Fibroblast of skin of right biceps (primary cell): ENCODE results near the gene POP4.
"Not testable (repeated sequence)": the region's sequence is repeated elsewhere in the genome, so short reads cannot be mapped to it uniquely, and the experiment has no call there.

Experiments used
- DNase-seq: peaks from one replicate; pipeline ENCODE4 v3.0.0-alpha.2; 2013

The POP4 gene

DNA sequence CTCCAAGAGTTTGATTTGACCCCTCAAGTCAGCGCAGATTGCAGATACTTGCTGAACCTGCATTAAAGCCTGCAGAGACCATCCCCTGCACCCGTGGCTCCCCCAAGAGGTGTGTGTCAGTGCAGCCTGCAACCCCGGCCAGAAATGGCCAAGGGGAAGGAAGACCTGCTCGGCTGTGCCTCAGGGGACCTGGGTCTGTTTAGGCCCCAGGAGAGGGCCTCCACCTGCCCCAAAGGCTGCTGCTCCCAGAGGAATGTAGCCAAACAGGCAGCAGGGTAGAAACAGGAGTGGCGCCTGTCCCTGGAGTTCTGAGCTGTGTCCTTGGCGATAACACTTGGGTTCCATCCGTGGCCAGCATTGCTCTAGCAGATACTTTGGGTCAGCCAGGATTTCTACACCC is 8.0 kb downstream of the POP4 start:
- DNase-seq, result no peak

DNA sequence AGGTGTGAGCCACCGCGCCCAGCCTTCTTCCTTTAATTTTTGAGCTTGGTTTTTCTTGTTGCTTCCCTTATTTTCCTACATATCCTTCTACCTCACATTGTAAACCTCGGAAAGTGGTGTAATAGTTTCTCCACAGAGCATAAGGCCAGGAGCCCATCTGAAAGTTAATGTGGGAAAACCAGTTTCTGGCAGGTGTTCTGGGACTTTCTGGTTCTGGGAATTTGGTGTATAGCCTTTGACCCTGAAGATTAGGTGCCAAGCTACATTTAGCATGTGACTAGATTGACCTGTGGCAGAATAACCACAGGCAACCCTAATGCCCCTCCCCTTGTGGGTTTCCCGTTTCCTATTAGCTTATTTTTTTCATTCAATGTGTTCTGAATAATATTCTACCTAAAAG is 8.7 kb downstream of the POP4 start:
- DNase-seq, result no peak

DNA sequence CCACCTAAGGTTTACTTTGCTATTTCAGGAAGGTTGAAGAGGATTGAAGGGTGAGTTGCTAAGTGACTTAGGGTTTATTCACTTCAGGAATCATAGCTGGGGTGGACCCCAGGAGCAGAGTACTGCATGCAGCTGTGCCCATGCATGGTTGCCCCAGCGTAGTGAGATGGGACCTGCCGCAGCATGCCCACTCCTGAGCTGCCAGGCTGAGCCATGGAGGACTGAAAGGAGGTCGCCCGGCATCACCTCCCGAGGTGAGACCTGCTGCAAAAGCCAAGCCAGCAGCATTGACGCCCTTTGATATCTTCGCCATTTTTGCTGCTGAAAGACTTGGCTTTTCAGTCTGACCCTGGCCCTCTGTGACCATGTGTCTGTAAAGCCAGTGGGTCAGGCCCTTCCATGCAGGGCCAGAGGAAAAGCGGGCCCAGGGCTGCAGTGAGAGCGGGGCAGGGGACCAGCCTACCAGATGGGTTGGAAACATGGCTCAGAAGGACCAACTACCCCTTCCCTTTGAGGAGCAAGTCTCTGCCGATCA is 9.9 kb downstream of the POP4 start:
- no peak for DNase-seq

DNA sequence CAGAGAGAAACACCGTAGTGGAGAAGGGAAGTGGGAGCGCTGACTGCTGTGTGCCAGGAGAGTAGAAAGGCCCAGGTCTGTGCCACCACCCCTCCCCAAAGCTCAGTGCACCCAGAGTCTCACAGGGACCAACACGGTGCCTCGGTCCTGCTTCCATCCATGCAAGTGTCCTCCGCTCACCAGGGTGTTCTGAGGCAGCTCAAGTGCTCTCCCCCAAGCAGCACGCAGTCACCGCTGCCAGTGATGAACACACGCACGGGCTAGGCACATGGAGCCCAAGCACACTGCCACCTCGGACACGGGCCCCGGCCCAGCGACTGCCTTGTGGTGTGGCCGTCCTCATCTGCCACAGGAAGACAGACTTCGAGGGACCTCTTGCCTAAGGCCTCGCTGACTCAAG is 10.5 kb downstream of the POP4 start:
- DNase-seq, result no peak

DNA sequence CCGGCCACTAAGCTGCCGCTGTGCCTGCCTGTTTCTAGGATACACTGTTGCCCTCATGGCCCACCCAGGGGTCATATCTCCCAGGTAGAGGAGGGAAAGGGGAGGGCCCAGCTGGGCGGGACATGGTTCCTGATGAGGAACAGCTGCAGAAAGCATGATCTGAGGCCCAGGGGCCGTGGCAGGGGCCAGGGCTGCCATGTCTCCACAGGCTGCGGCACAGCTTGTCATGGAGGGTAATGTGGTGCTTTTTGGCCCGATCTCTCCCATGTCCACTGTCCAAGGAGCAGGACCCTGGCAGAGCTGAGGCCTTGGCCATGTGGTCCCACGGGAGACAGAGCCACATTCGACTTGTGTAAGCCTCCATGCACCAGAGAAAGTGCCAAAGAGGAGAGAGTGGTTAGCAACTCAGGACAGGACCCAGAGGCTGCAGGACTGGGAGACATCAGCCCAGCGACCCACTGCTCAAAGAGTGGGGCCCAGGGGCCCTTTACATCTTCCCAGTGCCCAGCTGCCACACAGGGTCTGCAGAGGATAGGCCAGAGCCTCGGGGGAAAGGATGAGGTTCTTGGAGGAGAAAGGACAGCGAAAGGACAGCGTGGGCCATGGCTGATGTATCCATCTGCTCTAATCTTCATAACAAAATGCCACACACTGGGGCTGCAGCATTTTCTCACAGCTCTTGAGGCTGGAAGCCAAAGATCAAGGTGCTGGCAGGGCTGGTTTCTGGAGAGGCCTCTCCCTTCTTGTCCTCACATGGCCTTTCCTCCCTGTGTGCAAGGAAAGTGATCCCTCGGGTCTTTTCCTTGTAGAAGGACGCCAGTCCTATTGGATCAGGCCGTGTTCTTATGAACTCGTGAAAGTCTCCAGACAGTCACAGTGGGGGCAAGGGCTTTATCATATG is 11.5 kb downstream of the POP4 start:
- DNase-seq, result no peak

DNA sequence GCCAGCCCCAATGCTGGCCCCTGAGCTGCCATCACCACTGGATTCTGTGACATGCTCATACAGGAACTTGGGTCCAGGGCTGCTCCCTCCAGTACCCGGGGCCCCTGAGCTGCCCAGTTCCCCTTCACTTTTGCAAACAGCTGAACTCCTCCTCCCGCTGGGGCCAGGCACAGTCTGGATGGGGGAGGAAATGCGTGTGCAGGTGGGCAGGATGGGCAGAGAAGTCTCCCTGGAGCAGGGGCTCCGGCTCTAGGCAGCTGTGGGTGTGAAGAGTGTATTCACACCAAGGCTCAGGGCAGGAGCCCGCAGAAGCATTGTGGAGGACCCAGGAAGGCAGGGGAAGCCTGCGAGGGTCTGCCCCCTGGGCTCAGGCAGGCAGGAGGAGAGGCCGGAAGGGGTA is 12.4 kb downstream of the POP4 start:
- DNase-seq, result no peak

DNA sequence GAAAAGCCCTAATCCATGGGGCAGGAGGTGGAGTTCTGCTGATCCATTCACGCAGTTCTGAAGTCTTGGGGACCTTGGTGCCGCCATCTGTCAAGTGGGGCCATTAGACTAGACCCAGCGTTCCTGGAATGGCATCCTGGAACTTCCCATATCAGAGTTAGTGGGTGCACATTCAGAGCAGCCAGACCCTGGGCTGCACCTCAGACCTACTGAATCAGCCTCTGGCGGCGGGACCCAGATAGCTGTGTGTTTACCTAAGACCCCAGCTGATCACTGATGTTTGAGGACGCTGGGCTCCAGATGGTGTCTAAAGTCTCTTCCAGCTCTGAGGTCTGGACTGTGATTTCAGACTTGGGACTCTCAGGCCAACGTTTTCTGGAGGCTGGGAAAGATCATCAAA is 12.8 kb downstream of the POP4 start:
- DNase-seq, result no peak

DNA sequence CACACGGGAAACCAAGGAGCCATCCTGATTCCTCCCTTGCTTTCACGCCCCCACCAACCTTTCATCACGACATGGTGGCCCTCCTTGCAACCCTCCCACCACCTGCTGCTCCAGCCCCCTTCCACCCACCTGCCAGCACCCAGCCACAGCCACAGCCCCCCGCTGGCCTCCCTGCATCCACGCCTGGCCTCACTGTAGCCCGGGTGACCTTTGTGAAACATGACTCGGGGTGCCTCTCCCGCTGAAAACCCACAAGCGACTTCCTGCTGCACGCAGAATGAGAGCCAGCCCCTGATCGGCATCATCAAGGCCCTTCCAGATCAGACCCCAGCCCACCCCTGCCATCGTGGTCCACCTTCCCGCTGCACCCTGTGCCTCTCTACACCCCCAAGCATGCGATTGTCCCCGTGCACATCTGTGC is 14.9 kb downstream of the POP4 start:
- DNase-seq, result no peak

DNA sequence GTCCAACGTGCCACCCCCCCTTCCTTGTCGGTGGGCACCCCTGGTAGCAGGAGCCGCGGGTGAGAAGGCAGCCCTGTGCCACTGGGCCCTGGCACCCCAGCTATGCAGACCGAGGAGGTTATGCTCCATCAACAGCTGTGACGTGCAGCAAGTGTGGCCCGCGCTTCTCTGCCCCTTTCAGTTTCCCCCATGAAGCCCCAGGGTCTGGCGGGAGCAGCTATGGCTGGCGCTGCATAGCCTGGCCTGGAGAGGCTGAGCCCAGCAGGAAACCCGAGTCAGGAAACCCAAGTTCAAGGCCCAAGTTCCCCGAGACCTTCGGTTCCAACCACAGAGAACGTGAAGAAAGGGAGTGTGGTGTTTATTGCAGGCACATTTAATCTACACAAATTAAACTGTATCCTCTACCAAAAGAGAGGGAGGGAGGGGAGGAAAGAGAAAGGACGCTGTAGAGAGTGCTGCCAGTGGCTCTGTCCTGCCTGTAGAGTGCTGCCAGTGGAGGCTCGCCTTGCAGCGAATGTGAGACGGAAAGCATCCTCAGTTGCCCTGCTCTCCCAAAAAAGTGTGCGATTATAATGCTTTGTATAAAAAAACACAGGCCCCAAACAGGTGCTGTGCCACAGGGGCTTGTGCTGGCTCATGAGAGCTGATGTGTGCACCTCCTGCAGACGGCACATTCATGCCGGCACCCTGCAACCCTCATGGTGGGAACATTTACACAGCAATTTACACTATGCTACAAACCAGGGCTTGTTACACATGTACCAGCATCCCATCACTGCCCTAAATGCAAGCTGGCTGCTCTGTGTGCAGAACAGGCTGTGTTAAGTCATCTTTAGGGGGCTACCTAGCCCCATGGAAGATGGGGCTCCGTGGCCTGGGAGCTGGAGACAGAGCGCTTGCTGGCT is 16.3 kb downstream of the POP4 start:
- DNase-seq, result peak; percentile 4

DNA sequence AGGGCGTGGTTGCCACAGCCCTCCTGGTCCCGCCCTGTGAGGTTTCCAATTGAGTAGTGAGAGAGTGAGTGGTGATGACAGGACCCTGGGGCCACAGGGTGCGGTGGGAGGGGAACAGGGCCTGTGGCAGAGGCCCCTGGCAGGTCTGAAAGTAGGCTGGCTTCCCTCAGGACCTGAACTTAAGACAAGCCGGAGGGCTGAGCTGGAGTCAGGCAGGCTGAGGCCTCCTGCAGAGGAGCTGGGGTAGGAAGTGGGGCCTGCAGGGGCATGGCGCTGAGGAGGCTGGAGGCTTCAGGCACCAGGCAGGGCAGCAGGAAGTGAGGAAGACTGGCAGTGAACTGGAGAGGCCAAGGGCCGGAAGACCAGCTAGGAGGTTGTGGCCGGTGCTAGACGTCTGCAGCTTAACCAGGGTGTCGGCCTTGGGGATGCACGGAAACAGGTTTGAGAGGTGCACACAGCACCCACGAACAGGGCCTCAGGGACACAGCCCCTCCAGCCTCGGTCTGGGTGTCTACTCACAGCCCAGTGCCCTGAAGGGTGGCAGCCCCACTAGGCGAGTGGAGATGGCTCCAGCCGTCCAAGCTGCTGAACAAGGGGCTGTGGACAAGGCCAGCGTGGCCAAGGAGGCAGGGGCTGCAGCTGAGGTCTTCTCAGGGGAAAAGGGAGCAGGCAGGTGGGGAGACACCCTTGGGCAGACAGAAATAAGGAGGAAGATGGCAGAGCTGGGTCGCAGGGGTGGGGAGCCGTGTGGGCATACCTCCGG is 17.8 kb downstream of the POP4 start:
- DNase-seq, result no peak

DNA sequence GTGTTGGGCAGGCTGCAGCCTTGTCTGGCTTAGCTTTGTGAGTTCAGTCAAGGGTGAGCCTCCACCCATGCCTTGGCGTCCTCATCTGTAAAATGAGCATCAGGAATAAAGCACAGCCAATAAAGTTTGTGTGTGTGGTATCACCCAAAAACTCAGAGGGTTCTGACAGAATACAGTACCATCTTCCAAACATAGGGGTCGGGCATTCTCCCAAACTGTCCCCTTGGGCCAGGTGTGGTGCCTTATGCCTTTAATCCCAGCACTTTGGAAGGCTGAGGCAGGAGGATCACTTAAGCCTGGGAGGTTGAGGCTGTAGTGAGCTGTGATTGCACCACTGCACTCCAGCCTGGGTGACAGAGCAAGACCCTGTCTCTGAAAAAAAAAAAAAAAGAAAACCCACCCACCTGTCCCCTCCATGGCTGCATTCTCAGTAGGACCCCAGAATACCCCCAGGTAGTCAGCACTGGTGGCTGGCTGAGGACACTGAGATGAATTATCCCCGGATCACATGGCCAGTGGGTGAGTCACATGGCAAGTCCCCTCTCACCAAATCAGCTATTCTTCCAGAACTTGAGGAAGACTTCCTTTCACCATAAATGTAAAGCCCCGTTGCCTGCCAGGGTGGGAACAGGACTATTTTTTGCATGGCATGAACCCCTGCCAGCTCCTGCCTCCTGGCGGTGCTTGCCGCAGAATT is 18.6 kb downstream of the POP4 start:
- peak; percentile 5 for DNase-seq

DNA sequence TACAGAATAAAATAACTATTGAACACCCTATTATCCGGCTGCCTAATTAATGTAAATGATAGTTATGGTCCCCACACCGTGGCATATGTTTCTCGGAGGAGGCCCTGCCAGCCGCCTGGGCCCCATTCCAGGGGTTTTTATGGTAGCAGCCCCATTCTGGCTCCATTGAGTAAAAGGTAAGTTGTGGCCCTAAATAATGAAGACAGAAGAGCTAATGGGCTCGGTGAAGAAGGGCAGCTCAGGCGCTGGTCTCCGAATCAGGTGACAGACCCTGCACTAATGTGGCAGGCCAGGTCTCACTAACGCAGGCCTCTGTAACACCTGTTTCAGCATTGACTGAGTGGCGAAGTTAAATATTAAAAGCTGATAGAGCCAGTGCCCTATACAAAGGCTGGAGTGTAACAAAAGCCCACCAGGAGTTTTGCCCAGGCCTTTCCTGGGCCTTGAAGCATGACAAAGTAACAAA is 19.1 kb downstream of the POP4 start:
- DNase-seq, result no peak

DNA sequence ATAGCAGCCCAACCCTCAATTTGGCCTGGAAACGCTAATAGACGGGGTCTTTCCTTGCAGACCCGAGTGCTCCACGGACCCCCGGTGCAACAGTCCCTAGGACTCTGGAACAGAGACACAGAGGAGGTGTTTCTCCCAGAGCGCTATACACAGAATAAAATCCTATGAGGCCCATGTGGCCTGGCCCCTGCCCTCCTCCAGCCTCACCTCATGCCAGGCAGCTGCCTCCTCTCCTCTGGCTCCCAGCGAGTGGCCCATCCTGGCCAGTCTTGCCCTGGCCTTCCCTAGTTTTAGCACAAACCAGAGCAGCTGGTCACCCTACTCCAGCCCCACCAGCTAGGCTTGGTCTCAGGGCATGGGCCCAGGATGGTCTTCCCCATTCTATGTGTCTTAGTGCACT is 20.3 kb downstream of the POP4 start:
- DNase-seq, result no peak

DNA sequence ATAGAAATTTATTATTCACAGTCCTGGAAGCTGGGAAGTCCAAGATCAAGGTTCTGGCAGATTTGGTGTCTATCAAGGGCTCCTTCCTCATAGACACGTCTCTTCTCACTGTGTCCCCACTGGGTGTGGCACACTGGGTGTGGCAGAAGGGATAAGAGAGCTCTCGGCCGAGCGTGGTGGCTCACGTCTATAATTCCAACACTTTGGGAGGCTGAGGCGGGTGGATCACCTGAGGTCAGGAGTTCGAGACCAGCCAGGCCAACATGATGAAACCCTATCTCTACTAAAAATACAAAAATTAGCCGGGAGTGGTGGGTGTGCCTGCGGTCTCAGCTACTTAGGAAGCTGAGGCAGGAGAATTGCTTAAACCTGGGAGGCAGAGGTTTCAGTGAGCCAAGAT is 20.7 kb downstream of the POP4 start:
- DNase-seq, result not testable (repeated sequence)

DNA sequence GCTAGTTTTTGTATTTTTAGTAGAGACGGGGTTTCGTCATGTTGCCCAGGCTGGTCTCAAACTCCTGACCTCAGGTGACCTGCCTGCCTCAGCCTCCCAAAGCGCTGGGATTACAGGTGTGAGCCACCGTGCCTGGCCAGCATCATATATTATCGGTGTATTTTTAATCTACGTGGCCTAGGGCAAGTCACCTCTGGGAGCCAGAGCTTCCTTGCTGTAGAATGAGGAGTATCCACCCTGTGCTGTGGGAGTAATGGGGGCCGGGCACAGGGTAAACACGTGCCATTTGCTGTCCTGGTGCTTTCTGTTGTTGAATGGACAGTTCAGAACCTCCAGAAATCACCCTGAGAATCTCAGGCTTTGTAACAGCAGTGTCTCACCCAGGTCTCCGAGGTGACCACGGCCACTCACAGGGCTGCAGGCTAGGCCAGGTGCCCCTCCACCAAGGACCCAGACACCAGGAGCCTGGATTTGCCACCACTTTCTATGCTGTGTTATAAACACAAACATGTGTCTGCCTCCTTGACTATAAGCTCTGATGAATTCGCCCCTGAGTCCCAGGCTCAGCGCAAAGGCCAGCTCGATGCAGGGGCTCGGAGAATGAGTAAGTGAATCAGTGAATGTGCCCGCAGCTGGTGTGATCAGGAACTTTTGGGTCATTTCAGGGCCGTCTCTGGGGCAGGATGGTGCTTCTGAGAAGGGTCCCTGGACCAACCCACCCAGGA is 22.7 kb downstream of the POP4 start:
- DNase-seq, result no peak

DNA sequence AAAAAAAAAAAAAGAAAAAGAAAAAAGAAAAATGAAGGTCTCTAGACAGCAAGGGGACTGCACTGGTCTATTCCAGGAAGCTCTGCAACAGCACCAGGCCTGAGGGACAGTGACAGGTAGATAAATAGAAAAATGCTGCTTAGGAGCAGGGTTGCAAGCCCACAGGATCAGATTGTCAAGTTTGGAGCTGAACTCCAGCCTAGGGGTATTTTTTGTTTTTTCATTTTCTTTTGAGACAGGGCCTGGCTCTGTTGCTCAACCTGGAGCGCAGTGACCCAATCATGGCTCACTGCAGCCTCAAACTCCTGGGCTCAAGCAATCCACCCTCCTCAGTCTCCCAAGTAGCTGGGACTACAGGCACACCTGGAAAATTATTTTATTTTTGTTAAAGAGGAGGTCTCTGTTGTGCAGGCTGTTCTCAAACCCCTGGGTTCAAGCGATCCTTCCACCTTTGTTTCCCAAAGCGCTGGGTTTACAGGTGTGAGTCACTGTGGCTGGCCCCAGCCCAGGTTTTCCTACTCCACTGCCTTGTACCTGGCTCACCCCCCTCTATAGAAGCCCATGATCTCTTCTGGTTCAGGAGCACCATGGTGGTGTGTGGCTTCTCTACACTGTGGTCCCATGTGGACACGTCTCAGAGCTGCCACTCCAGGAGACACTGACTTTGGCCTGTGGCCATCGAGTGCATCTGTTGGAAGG is 23.9 kb downstream of the POP4 start:
- DNase-seq, result no peak

DNA sequence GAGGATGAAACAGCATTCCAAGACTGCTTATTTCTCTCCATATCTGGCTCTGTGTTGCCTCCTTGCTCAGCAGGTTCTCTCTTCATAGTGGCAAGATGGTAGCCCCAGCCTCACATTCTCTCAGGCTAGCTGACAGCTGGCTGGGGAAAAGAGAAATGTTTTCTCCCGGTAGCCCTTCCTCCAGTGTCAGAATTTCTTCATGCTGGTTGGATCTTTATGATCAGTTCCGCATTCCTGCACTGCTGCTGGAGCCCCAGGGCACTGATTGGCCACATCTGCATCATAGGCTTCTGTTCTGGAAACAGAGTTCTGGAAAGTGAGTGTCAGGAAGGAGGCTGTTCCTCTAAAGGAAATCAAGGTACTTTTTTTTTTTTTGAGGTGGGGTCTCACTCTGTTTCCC is 24.6 kb downstream of the POP4 start:
- DNase-seq, result peak; percentile 7

DNA sequence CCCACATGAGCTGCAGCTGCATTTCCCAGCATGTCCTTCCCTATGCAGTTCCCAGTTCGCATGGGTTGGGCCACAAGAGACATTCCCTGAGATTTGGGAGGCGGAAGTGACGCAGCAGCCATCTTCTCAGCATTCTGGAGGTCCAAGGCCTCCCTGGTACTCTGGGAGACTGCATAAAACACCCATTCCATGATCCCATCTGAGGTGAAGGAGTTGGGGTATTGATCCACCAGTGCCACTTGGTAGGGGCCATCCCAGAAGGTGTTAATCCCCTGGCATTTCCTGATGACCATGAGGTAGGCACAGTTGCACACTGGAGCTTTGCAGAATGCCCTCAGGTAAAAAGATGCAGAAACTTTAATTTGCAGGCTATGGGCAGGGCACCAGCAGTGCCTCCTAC is 25.4 kb downstream of the POP4 start:
- no peak for DNase-seq

DNA sequence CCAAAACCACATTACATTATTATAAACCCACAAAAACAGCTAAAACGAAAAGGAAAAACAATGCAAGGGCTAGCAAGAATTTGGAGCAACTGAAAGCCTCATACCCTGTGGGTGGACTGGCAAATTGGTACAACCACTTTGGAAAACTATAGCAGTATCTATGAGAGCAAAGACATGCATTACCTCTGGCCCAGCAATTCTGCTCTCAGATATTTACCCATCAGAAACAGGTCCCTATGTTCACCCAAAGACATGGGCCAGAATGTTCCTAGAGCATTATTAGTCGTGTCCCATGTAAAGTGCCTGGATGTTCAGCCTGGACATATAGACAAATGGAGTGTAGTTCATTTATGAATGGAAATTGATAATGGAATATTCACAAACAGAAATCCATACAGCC is 27.9 kb downstream of the POP4 start:
- DNase-seq, result no peak

DNA sequence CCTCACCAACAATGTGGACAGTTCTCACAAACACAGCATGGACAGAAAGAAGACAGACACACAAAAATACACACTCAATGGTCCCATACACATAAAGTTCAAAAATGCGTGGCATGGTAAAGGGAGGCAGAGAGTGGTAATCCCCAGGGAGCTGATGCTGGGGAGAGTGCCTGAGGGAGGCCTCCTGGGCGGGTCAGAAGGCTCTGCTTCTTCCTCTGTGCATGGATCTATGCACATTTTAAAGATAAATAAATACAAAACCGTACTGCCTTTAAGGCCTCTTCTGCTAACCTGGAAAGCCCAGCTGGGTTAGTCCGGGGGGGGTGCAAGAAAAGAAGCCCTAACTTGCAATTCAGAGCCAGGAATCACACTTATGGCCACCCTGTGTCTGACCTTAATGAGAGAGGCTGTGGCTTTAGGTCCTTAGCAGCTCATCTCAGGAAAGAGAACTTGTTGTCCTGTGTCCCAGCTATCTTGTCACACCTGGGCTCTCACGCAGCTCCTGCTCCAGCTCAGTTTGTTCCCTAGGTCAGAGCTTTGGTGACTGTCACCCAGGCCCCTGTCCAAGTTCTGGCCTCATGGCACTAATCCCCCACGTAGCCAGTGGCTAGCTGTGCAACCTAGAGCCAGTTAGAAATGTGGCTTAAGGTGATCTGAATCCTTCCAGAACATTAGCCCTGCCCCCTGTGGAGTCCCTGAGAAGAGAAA is 28.5 kb downstream of the POP4 start:
- DNase-seq, result no peak
